Neural crest cell (in vitro differentiated cells): ENCODE results near the gene CD99. TPM values are rescaled to one million over a fixed set of nuclear protein-coding genes. Genes with fewer than 3 reads are reported as not detected.
"Not testable (repeated sequence)": the region's sequence is repeated elsewhere in the genome, so short reads cannot be mapped to it uniquely, and the experiment has no call there.

ENCODE experiments used
- DNase-seq: peaks from one replicate; pipeline ENCODE4 v3.0.0; 2021; ENCODE audit warnings: low read depth, mixed read lengths, low spot score
- H3K27ac Mint-ChIP-seq: one replicate; pipeline ENCODE4 v1.8.0; 2021; ENCODE audit warnings: mild to moderate bottlenecking, mixed read lengths; ENCODE audit not compliant: unreplicated experiment
- H3K27me3 Mint-ChIP-seq: 2 replicates; pipeline ENCODE4 v1.8.0; 2021; ENCODE audit warnings: low read depth, mild to moderate bottlenecking, mixed read lengths
- H3K36me3 Mint-ChIP-seq: 2 replicates; pipeline ENCODE4 v1.8.0; 2021; ENCODE audit warnings: low read depth, mild to moderate bottlenecking, mixed read lengths
- H3K4me1 Mint-ChIP-seq: 2 replicates; pipeline ENCODE4 v1.8.0; 2021; ENCODE audit warnings: mixed read lengths
- H3K4me3 Mint-ChIP-seq: one replicate; pipeline ENCODE4 v1.8.0; 2021; ENCODE audit warnings: mild to moderate bottlenecking, mixed read lengths
- H3K9me3 Mint-ChIP-seq: 2 replicates; pipeline ENCODE4 v1.8.0; 2021; ENCODE audit warnings: mixed read lengths
- total RNA-seq: library from RNA; stranded (reverse); gene quantifications from 2 replicates; pipeline ENCODE4 v1.2.1, GENCODE V29; 2021
- TF ChIP-seq, protein P1 (sequence below): fragments of 200-600 bp; sonication (generic); conservative IDR thresholded peaks from 2 replicates; pipeline ENCODE4 v1.5.0; 2021; ENCODE audit warnings: antibody characterized with exemption, mild to moderate bottlenecking

Gene CD99
- total RNA-seq, 1 donor from 2014 or later, result 165 TPM

DNA sequence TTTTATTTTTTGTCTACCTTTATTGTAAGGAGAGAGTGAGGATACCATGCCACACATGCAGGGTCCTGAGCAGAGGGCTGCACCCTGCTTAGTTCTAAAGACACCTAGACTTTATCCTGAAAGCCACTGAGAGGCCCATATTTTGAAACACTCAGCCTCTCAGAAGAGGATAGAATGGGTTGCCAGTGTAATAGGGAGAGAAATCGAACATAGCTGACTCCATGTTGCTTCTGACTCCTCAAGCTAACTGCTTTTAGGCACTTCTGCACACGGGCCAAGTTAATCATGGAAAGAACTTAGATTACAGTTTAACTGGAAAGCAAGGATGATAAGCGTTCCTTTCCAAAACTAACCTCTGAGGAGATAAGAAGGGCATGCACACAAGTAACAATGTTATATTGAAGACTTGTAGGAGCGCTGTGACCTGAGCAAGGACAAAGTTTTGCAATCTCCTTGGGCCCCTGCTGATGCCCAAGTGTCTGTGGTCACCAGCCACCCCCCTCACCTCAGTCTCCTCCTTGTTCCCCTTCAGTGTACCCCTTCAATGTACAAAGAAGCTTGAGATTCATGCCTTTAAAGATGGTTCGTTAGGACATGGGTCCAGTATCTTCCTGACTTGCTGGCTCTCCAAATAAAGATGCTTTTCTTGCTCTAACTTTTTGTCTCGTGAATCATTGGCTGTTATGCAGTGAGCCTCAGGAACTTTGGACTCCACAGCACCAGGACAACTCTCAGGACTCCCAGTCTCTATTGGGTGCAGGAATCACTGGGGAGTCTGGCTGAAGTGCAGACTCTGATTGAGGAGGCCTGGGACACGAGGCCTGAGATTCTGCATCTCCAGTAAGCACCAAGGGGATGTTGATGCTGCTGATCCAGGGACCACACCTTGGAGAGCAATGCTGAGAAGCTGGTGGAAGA lies 25.4 kb upstream of the CD99 start:
- no peak overlapping the region for H3K4me3 Mint-ChIP-seq
- no peaks in the 10 kb centered on the region for H3K9me3 Mint-ChIP-seq
- DNase-seq, result no peak
- peaks cover 7% of the 10 kb centered on the region for H3K4me1 Mint-ChIP-seq
- H3K27me3 Mint-ChIP-seq, result no peaks in the 10 kb centered on the region
- H3K36me3 Mint-ChIP-seq, result no peaks in the 10 kb centered on the region
- TF ChIP-seq, protein P1, sequence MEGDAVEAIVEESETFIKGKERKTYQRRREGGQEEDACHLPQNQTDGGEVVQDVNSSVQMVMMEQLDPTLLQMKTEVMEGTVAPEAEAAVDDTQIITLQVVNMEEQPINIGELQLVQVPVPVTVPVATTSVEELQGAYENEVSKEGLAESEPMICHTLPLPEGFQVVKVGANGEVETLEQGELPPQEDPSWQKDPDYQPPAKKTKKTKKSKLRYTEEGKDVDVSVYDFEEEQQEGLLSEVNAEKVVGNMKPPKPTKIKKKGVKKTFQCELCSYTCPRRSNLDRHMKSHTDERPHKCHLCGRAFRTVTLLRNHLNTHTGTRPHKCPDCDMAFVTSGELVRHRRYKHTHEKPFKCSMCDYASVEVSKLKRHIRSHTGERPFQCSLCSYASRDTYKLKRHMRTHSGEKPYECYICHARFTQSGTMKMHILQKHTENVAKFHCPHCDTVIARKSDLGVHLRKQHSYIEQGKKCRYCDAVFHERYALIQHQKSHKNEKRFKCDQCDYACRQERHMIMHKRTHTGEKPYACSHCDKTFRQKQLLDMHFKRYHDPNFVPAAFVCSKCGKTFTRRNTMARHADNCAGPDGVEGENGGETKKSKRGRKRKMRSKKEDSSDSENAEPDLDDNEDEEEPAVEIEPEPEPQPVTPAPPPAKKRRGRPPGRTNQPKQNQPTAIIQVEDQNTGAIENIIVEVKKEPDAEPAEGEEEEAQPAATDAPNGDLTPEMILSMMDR, result no peak
- H3K27ac Mint-ChIP-seq, result no peak overlapping the region

DNA sequence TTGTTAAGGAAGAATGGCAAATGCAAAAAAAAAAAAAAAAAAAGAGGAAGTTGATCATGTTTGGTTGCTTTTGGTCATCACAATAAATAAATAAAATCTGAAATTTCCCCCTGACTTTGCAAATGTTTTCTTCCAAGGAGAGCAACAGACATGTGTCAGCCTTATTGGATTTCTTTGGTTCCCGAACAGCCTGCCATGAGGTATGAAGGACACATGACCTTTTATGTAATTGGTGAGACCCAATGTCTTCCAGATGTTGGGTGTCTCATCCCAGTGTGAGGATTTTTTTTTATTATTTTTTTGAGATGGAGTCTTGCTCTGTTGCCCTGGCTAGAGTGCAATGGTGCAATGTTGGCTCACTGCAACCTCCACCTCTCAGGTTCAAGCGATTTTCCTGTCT lies 24.6 kb upstream of the CD99 start:
- TF ChIP-seq, protein P1, result no peak
- no peaks in the 10 kb centered on the region for H3K27me3 Mint-ChIP-seq
- no peaks in the 10 kb centered on the region for H3K36me3 Mint-ChIP-seq
- H3K27ac Mint-ChIP-seq, result no peak overlapping the region
- H3K4me3 Mint-ChIP-seq, result no peak overlapping the region
- H3K4me1 Mint-ChIP-seq, result peaks cover 7% of the 10 kb centered on the region
- no peak for DNase-seq
- H3K9me3 Mint-ChIP-seq, result no peaks in the 10 kb centered on the region

DNA sequence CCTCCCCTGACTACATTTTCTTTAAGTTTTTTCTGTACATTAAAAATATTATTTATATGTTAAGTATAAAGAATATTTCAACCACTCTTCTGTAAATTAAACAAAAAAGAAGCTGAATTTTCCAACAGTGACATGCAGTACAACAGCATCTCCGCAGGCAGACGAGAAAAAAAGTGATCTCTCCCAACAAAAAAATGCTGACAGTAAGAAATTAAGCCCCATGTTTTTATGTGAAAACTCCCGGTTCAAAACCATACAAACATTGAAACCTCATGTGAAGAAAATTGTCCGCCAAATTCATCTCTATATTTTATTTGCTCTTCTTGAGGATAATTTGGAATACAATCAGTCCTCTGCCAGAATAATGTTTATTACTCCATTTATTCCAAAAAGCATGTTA lies 20.1 kb upstream of the CD99 start:
- Mint-ChIP-seq H3K27me3 (no peaks in the 10 kb centered on the region), H3K4me1 (no peaks in the 10 kb centered on the region), H3K36me3 (no peaks in the 10 kb centered on the region), H3K27ac (no peak overlapping the region), H3K4me3 (no peak overlapping the region), H3K9me3 (peaks cover 5% of the 10 kb centered on the region)
- no peak for DNase-seq
- TF ChIP-seq, protein P1, result no peak

DNA sequence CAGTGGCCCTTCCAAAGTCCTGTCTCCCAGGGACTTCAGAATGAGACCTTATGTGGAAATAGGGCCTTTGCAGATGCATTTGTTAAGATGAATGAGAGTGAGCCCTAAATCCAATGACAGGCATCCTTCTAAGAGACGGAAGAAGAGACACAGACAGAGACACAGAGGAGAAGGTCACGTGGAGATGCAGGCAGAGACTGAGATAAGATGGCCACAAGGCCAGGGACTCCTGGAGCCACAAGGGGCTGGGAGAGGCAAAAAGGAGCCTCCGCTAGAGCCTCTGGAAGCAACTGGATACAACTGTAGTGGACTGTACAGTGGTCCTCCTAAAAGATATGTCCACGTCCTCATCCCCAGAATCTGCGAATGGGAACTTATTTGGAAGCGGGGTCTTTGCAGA lies 19.0 kb upstream of the CD99 start:
- DNase-seq, result no peak
- Mint-ChIP-seq H3K27ac (peak overlapping the region; percentile 1), H3K36me3 (no peaks in the 10 kb centered on the region), H3K4me3 (no peak overlapping the region), H3K27me3 (no peaks in the 10 kb centered on the region), H3K4me1 (no peaks in the 10 kb centered on the region), H3K9me3 (peaks cover 5% of the 10 kb centered on the region)
- TF ChIP-seq, protein P1, result no peak

DNA sequence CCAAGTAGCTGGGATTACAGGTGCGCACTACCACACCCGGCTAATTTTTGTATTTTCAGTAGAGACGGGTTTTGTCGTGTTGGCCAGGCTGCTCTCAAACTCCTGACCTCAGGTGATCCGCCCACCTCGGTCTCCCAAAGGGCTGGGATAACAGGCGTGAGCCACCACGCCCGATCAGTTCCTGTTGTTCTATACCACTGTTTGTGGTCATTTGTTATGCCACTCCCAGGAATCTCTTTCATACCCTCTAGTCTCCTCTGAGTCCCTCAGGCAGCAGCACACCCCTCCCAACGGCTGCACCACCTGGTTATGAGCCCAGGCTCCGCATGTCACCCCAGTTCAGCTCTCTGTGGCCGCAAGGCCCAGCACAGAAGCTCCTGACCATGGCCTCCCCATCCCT lies 17.5 kb upstream of the CD99 start:
- no peaks in the 10 kb centered on the region for H3K4me1 Mint-ChIP-seq
- H3K36me3 Mint-ChIP-seq, result no peaks in the 10 kb centered on the region
- H3K4me3 Mint-ChIP-seq, result no peak overlapping the region
- peaks cover 4% of the 10 kb centered on the region for H3K27me3 Mint-ChIP-seq
- TF ChIP-seq, protein P1, result no peak
- H3K9me3 Mint-ChIP-seq, result peaks cover 5% of the 10 kb centered on the region
- no peak for DNase-seq
- no peak overlapping the region for H3K27ac Mint-ChIP-seq

DNA sequence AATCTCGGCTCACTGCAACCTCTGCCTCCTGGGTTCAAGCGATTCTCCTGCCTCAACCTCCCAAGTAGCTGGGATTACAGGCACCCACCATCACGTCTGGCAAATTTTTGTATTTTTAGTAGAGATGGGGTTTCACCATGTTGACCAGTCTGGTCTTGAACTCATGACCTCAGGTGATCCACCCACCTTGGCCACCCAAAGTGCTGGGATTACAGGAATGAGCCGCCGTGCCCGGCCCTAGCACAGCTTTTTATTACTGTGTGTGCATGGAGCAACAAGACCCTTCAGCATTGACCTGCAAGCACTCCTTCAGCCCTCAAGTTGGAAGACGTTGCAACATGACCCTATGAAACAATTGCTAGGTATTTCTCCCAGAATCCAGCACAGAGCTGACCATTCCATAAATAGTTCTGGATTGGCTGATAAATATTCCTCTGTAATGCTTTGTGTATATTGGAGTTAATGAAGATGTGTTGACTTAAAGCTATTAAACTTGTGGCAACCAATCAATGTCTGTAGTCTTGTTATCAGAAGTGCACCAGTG lies 15.4 kb upstream of the CD99 start:
- not testable (repeated sequence) for H3K27ac Mint-ChIP-seq, H3K36me3 Mint-ChIP-seq, H3K4me1 Mint-ChIP-seq, H3K4me3 Mint-ChIP-seq, DNase-seq, H3K9me3 Mint-ChIP-seq, H3K27me3 Mint-ChIP-seq
